ENCODE results near the gene HAUS7. TPM values are rescaled to one million over a fixed set of nuclear protein-coding genes. Genes with fewer than 3 reads are reported as not detected.

The HAUS7 gene
- total RNA-seq, 2 experiments from 2014 or later, result 63.5 to 68.5 TPM

- intact Hi-C loops (cut with micrococcal nuclease), result no loop called here
- CTCF ChIA-PET, result no interaction called here
These were observed 15.8 kb upstream of the HAUS7 start for GRCh38 chrX:153486171-153486570.

GRCh38 chrX:153485396-153486080 is 15.2 kb upstream of the HAUS7 start:
- Mint-ChIP-seq H3K36me3 (ENCODE audit: low read depth) (no peaks in the 10 kb centered on the region), H3K27ac (no peak overlapping the region), H3K4me1 (ENCODE audit: low read depth) (no peaks in the 10 kb centered on the region), H3K9me3 (no peaks in the 10 kb centered on the region), H3K27me3 (ENCODE audit: low read depth) (no peaks in the 10 kb centered on the region), H3K4me3 (no peak overlapping the region)
- no peak for DNase-seq
- intact Hi-C loops (cut with micrococcal nuclease), result no loop called here
- CTCF ChIA-PET, result no interaction called here

More at GRCh38 chrX:153486171-153486570, 15.8 kb upstream of the HAUS7 start:
- Mint-ChIP-seq H3K9me3 (no peaks in the 10 kb centered on the region), H3K27me3 (ENCODE audit: low read depth) (no peaks in the 10 kb centered on the region), H3K27ac (no peak overlapping the region), H3K4me1 (ENCODE audit: low read depth) (no peaks in the 10 kb centered on the region), H3K36me3 (ENCODE audit: low read depth) (no peaks in the 10 kb centered on the region), H3K4me3 (no peak overlapping the region)
- no peak for DNase-seq

- DNase-seq, result no peak
- no peaks in the 10 kb centered on the region for H3K36me3 Mint-ChIP-seq (ENCODE audit: low read depth)
- CTCF ChIA-PET, result no interaction called here
- intact Hi-C loops (cut with micrococcal nuclease), result no loop called here
- no peaks in the 10 kb centered on the region for H3K9me3 Mint-ChIP-seq
- no peak overlapping the region for H3K4me3 Mint-ChIP-seq
- H3K27ac Mint-ChIP-seq, result no peak overlapping the region
- H3K4me1 Mint-ChIP-seq (ENCODE audit: low read depth), result no peaks in the 10 kb centered on the region
- H3K27me3 Mint-ChIP-seq (ENCODE audit: low read depth), result no peaks in the 10 kb centered on the region
These were observed 12.1 kb upstream of the HAUS7 start for GRCh38 chrX:153482376-153483015.

- CTCF ChIA-PET, result no interaction called here
- no peak overlapping the region for H3K27ac Mint-ChIP-seq
- no peak for DNase-seq
- H3K4me1 Mint-ChIP-seq (ENCODE audit: low read depth), result no peaks in the 10 kb centered on the region
- intact Hi-C loops (cut with micrococcal nuclease), result no loop called here
- H3K9me3 Mint-ChIP-seq, result no peaks in the 10 kb centered on the region
- H3K36me3 Mint-ChIP-seq (ENCODE audit: low read depth), result no peaks in the 10 kb centered on the region
- no peak overlapping the region for H3K4me3 Mint-ChIP-seq
- H3K27me3 Mint-ChIP-seq (ENCODE audit: low read depth), result no peaks in the 10 kb centered on the region
These were observed 10.7 kb upstream of the HAUS7 start for GRCh38 chrX:153481043-153481442.

GRCh38 chrX:153478746-153479145 is 8.4 kb upstream of the HAUS7 start:
- CTCF ChIA-PET, result no interaction called here
- Mint-ChIP-seq H3K27ac (no peak overlapping the region), H3K27me3 (ENCODE audit: low read depth) (no peaks in the 10 kb centered on the region), H3K9me3 (no peaks in the 10 kb centered on the region), H3K4me3 (no peak overlapping the region), H3K4me1 (ENCODE audit: low read depth) (peaks cover 3% of the 10 kb centered on the region), H3K36me3 (ENCODE audit: low read depth) (no peaks in the 10 kb centered on the region)
- no peak for DNase-seq
- intact Hi-C loops (cut with micrococcal nuclease), result no loop called here

GRCh38 chrX:153477901-153478300 is 7.5 kb upstream of the HAUS7 start:
- peaks cover 3% of the 10 kb centered on the region for H3K4me1 Mint-ChIP-seq (ENCODE audit: low read depth)
- H3K27ac Mint-ChIP-seq, result no peak overlapping the region
- intact Hi-C loops (cut with micrococcal nuclease), result no loop called here
- CTCF ChIA-PET, result no interaction called here
- no peaks in the 10 kb centered on the region for H3K27me3 Mint-ChIP-seq (ENCODE audit: low read depth)
- no peak for DNase-seq
- no peaks in the 10 kb centered on the region for H3K9me3 Mint-ChIP-seq
- no peaks in the 10 kb centered on the region for H3K36me3 Mint-ChIP-seq (ENCODE audit: low read depth)
- H3K4me3 Mint-ChIP-seq, result no peak overlapping the region

- no peaks in the 10 kb centered on the region for H3K27me3 Mint-ChIP-seq (ENCODE audit: low read depth)
- H3K27ac Mint-ChIP-seq, result no peak overlapping the region
- peaks cover 3% of the 10 kb centered on the region for H3K4me1 Mint-ChIP-seq (ENCODE audit: low read depth)
- H3K4me3 Mint-ChIP-seq, result no peak overlapping the region
- no peak for DNase-seq
- H3K36me3 Mint-ChIP-seq (ENCODE audit: low read depth), result no peaks in the 10 kb centered on the region
- intact Hi-C loops (cut with micrococcal nuclease), result no loop called here
- no peaks in the 10 kb centered on the region for H3K9me3 Mint-ChIP-seq
- CTCF ChIA-PET, result no interaction called here
These were observed 7.0 kb upstream of the HAUS7 start for GRCh38 chrX:153477364-153477857.

- intact Hi-C loops (cut with micrococcal nuclease), result no loop called here
- no peak for DNase-seq
- CTCF ChIA-PET, result no interaction called here
- peaks cover 3% of the 10 kb centered on the region for H3K4me1 Mint-ChIP-seq (ENCODE audit: low read depth)
- no peak overlapping the region for H3K27ac Mint-ChIP-seq
- no peaks in the 10 kb centered on the region for H3K36me3 Mint-ChIP-seq (ENCODE audit: low read depth)
- H3K27me3 Mint-ChIP-seq (ENCODE audit: low read depth), result no peaks in the 10 kb centered on the region
- no peak overlapping the region for H3K4me3 Mint-ChIP-seq
- no peaks in the 10 kb centered on the region for H3K9me3 Mint-ChIP-seq
These were observed 6.4 kb upstream of the HAUS7 start for GRCh38 chrX:153476666-153477363.

- Mint-ChIP-seq H3K4me1 (ENCODE audit: low read depth) (peaks cover 6% of the 10 kb centered on the region), H3K9me3 (no peaks in the 10 kb centered on the region), H3K27ac (no peak overlapping the region), H3K4me3 (no peak overlapping the region), H3K36me3 (ENCODE audit: low read depth) (no peaks in the 10 kb centered on the region), H3K27me3 (ENCODE audit: low read depth) (no peaks in the 10 kb centered on the region)
- CTCF ChIA-PET, result interaction anchor here (6.5 kb wide), 1 partner anchor 31 kb away, joined by 61 read pairs; no protein-coding TSS in a partner anchor
- intact Hi-C loops (cut with micrococcal nuclease), result no loop called here
- DNase-seq, result no peak
These were observed 5.4 kb upstream of the HAUS7 start for GRCh38 chrX:153475751-153476281.

GRCh38 chrX:153475271-153475670 is 4.9 kb upstream of the HAUS7 start:
- H3K9me3 Mint-ChIP-seq, result no peaks in the 10 kb centered on the region
- no peak for DNase-seq
- CTCF ChIA-PET, result interaction anchor here (6.5 kb wide), 1 partner anchor 32 kb away, joined by 61 read pairs; no protein-coding TSS in a partner anchor
- no peaks in the 10 kb centered on the region for H3K36me3 Mint-ChIP-seq (ENCODE audit: low read depth)
- no peak overlapping the region for H3K4me3 Mint-ChIP-seq
- no peak overlapping the region for H3K27ac Mint-ChIP-seq
- no peaks in the 10 kb centered on the region for H3K27me3 Mint-ChIP-seq (ENCODE audit: low read depth)
- intact Hi-C loops (cut with micrococcal nuclease), result no loop called here
- H3K4me1 Mint-ChIP-seq (ENCODE audit: low read depth), result peaks cover 6% of the 10 kb centered on the region

GRCh38 chrX:153474718-153475117 is 4.3 kb upstream of the HAUS7 start:
- DNase-seq, result peak; percentile 64
- Mint-ChIP-seq H3K27me3 (ENCODE audit: low read depth) (no peaks in the 10 kb centered on the region), H3K4me1 (ENCODE audit: low read depth) (peaks cover 6% of the 10 kb centered on the region), H3K27ac (no peak overlapping the region), H3K4me3 (no peak overlapping the region), H3K9me3 (no peaks in the 10 kb centered on the region), H3K36me3 (ENCODE audit: low read depth) (no peaks in the 10 kb centered on the region)
- intact Hi-C loops (cut with micrococcal nuclease), result loop anchor here (5.0 kb wide), 1 partner anchor 498 kb away; the partner anchor contains the start of genes HCFC1 and TMEM187
- CTCF ChIA-PET, result interaction anchor here (6.5 kb wide), 1 partner anchor 32 kb away, joined by 61 read pairs; no protein-coding TSS in a partner anchor

GRCh38 chrX:153474266-153474665 is 3.9 kb upstream of the HAUS7 start:
- intact Hi-C loops (cut with micrococcal nuclease), result loop anchor here (5.0 kb wide), 1 partner anchor 498 kb away; the partner anchor contains the start of genes HCFC1 and TMEM187
- Mint-ChIP-seq H3K4me3 (no peak overlapping the region), H3K27ac (no peak overlapping the region), H3K4me1 (ENCODE audit: low read depth) (peaks cover 8% of the 10 kb centered on the region), H3K27me3 (ENCODE audit: low read depth) (no peaks in the 10 kb centered on the region), H3K36me3 (ENCODE audit: low read depth) (no peaks in the 10 kb centered on the region), H3K9me3 (no peaks in the 10 kb centered on the region)
- CTCF ChIA-PET, result interaction anchor here (6.5 kb wide), 1 partner anchor 33 kb away, joined by 61 read pairs; no protein-coding TSS in a partner anchor
- DNase-seq, result no peak
